Ovary (tissue), 9 donors: ENCODE measurements around the gene C17orf100. TPM values are rescaled to one million over a fixed set of nuclear protein-coding genes. Genes with fewer than 3 reads are reported as not detected.
"Not testable (repeated sequence)": the region's sequence is repeated elsewhere in the genome, so short reads cannot be mapped to it uniquely, and the experiment has no call there.

Experiments used
- DNase-seq, 5 donors: peaks; one replicate each; pipeline ENCODE4 v3.0.0-alpha.2; 2019 to 2020
- H3K27ac ChIP-seq, 2 donors: fragments of 200-600 bp; one replicate each; pipeline versions ENCODE4 v1.5.1 to v1.8.0; 2019 to 2022
- H3K27me3 ChIP-seq: fragments of 200-600 bp; one replicate; pipeline ENCODE4 v1.8.0; 2022
- H3K36me3 ChIP-seq: fragments of 200-600 bp; sonication (generic); one replicate; pipeline ENCODE4 v1.5.1; 2019
- H3K4me1 ChIP-seq: one replicate; pipeline ENCODE4 v1.8.1; 2013; ENCODE audit warnings: mild to moderate bottlenecking, moderate library complexity; ENCODE audit not compliant: insufficient read depth
- H3K4me3 ChIP-seq: fragments of 200-600 bp; sonication (generic); one replicate; pipeline ENCODE4 v1.5.1; 2017
- H3K9me3 ChIP-seq, 2 donors: fragments of 200-600 bp in 1 of 2; sonication (generic) in 1 of 2; one replicate each; pipeline versions ENCODE4 v1.5.1 to v1.8.1; 2013 to 2019; ENCODE audit warnings: mild to moderate bottlenecking in 1 of 2, moderate library complexity in 1 of 2
- CTCF ChIP-seq, 3 donors: fragments of 450-650 bp in 2 of 3; fragments of 200-600 bp in 1 of 3; IDR thresholded peaks; one replicate each; pipeline versions ENCODE4 v1.5.1 to v1.8.0; 2016 to 2022; ENCODE audit warnings: antibody characterized with exemption in 3 of 3, mild to moderate bottlenecking in 1 of 3
- EP300 ChIP-seq: sonication (generic); formaldehyde crosslinking; IDR thresholded peaks from one replicate; pipeline ENCODE4 v1.6.1; 2017; ENCODE audit warnings: antibody characterized with exemption
- POLR2A ChIP-seq: fragments of 450-650 bp; IDR thresholded peaks from one replicate; pipeline ENCODE4 v1.6.1; 2017; ENCODE audit warnings: antibody characterized with exemption, mild to moderate bottlenecking, moderate library complexity
- WGBS, 3 donors: extraction: QIAGEN DNeasy Blood & Tissue Kit in 1 of 3; methylation state at CpG; one replicate each; pipeline versions ENCODE4 v1.1.5 to v1.1.7; 2013 to 2017; 5-methylcytosine and 5-hydroxymethylcytosine counted together
- intact Hi-C, 4 donors: fragments of 100-400 bp; cut with DNase I; formaldehyde crosslinking; loops; one replicate each; pipeline versions ENCODE4 v1.11.0 to v1.15.1; 2022 to 2023
- polyA plus RNA-seq, 2 donors: library from polyadenylated mRNA; stranded (reverse); fragments of 200-250 nt in 1 of 2; fragments of 350-450 nt in 1 of 2; fragmentation: Illumina TruSeq in 1 of 2; extraction: RNeasy Lipid Tissue Mini Kit (QIAGEN cat#74804) in 1 of 2; gene quantifications; one replicate each; pipeline ENCODE4 v1.2.3, GENCODE V29; 2013 to 2014
- total RNA-seq, 7 donors: library from RNA; depleted of rRNA in 2 of 7; stranded (reverse); fragments of >200 nt in 2 of 7; fragmentation: NEBNext Ultra II Directional in 3 of 7; extraction: Animal tissue kit (Norgen Biotek cat#: 25700) in 3 of 7; gene quantifications; one replicate each; pipeline versions ENCODE4 v1.1.0 to v1.2.4, GENCODE V29; 2016 to 2023
- donor health status: DM: no; HTN: no; CAD: no; lungs with moderate emphysema.
- donor health status: DM: no; HTN: no; CAD: no.
- donor health status: Bipolar disorder and iron deficiency.
- donor health status: DM: yes; HTN: yes; CAD: no.
- donor health status: DM: no; HTN: no; CAD: no.
- donor health status: DM: yes; HTN: yes; CAD: no.

The C17orf100 gene
- total and polyA plus RNA-seq, 9 donors: 0.81 to 2.1 (median 1.6) TPM

- DNase-seq: peak in 1 of 5 donors; percentile 47
- H3K4me3 ChIP-seq: no peak overlapping the region
- no peaks in the 10 kb centered on the region for H3K9me3 ChIP-seq
- peaks cover 5% of the 10 kb centered on the region for H3K4me1 ChIP-seq
- H3K36me3 ChIP-seq: no peaks in the 10 kb centered on the region
- H3K27me3 ChIP-seq: no peaks in the 10 kb centered on the region
- intact Hi-C loops: no loop called here
- 11 to 43% (median 32%) methylated on average over 46 of the region's 46 CpGs for WGBS, 3 donors
- TF ChIP-seq POLR2A (no peak), CTCF (IDR thresholded peaks at IDR 0.05) (no peak), EP300 (no peak)
- H3K27ac ChIP-seq: no peak overlapping the region
These were observed 3.5 kb downstream of the C17orf100 start for GRCh38 chr17:6654841-6655731.

GRCh38 chr17:6655732-6656361 is 4.3 kb downstream of the C17orf100 start:
- H3K4me1 ChIP-seq, H3K4me3 ChIP-seq, intact Hi-C loops, H3K9me3 ChIP-seq, H3K36me3 ChIP-seq, H3K27me3 ChIP-seq, DNase-seq, H3K27ac ChIP-seq: not testable (repeated sequence)
- WGBS, 3 donors: 1 to 5% (median 4%) methylated on average over 22 to 38 of the region's 41 CpGs

- H3K9me3 ChIP-seq, H3K4me3 ChIP-seq, intact Hi-C loops, H3K36me3 ChIP-seq, H3K4me1 ChIP-seq, DNase-seq, H3K27me3 ChIP-seq, H3K27ac ChIP-seq: not testable (repeated sequence)
- 7 to 15% (median 14%) methylated on average over 42 to 55 of the region's 55 CpGs for WGBS, 3 donors
These were observed 5.5 kb downstream of the C17orf100 start for GRCh38 chr17:6656797-6657632.

GRCh38 chr17:6657633-6658287 is 6.2 kb downstream of the C17orf100 start:
- Histone ChIP-seq H3K4me3 (no peak overlapping the region), H3K27me3 (no peaks in the 10 kb centered on the region), H3K9me3 (no peaks in the 10 kb centered on the region), H3K4me1 (peaks cover 2% of the 10 kb centered on the region), H3K36me3 (no peaks in the 10 kb centered on the region), H3K27ac (no peak overlapping the region)
- TF ChIP-seq EP300: no peak
- TF ChIP-seq CTCF (IDR thresholded peaks at IDR 0.05): no peak
- TF ChIP-seq POLR2A: no peak
- DNase-seq: no peak
- intact Hi-C loops: no loop called here
- WGBS, 3 donors: 78 to 84% (median 79%) methylated on average over 17 to 18 of the region's 18 CpGs

GRCh38 chr17:6658411-6658810 is 6.8 kb downstream of the C17orf100 start:
- H3K36me3 ChIP-seq, H3K4me3 ChIP-seq, H3K27me3 ChIP-seq, H3K9me3 ChIP-seq, H3K4me1 ChIP-seq, DNase-seq, H3K27ac ChIP-seq, intact Hi-C loops: not testable (repeated sequence)
- WGBS, 3 donors: 85 to 90% (median 88%) methylated on average over 2 to 5 of the region's 5 CpGs
